GM12872 (cell line): ENCODE data around the gene DHX58.

Experiments used
- CTCF ChIP-seq: IDR thresholded peaks from 3 replicates; pipeline ENCODE4 v1.5.1; 2011; ENCODE audit warnings: low read depth, mild to moderate bottlenecking, low read length, moderate library complexity; ENCODE audit not compliant: insufficient read depth

Gene DHX58

GRCh38 chr17:42111265-42111636 is 1.3 kb downstream of the DHX58 start:
- TF ChIP-seq CTCF, result no peak

- TF ChIP-seq CTCF, result no peak
Measured at GRCh38 chr17:42110301-42111264, 1.9 kb downstream of the DHX58 start.

GRCh38 chr17:42109086-42109485 is 3.4 kb downstream of the DHX58 start:
- TF ChIP-seq CTCF, result no peak

GRCh38 chr17:42107597-42108576 is 4.6 kb downstream of the DHX58 start:
- TF ChIP-seq CTCF, result no peak

- TF ChIP-seq CTCF, result no peak
Measured at GRCh38 chr17:42107124-42107523, 5.4 kb downstream of the DHX58 start.

GRCh38 chr17:42106009-42106408 is 6.5 kb downstream of the DHX58 start:
- no peak for TF ChIP-seq CTCF

GRCh38 chr17:42104264-42104663 is 8.2 kb downstream of the DHX58 start:
- no peak for TF ChIP-seq CTCF
